Activated T-helper 1 cell treated with anti-CD3 and anti-CD28 coated beads, Interleukin-12 subunit alpha, Interleukin-12 subunit beta, Interleukin-2, Interleukin-4 antibody, amounts not matched to agents 30 ng/mL and 10 ng/mL and 1 ng/mL, durations not matched to agents 14 hours and 24 hours and 36 hours (primary cell): Measurements from ENCODE around the gene STK31. TPM values are rescaled to one million over a fixed set of nuclear protein-coding genes. Genes with fewer than 3 reads are reported as not detected.
"Not testable (repeated sequence)": the region's sequence is repeated elsewhere in the genome, so short reads cannot be mapped to it uniquely, and the experiment has no call there.

Experiments used
- DNase-seq: peaks from one replicate; pipeline ENCODE4 v3.0.0; 2021; ENCODE audit warnings: low spot score
- H3K27ac Mint-ChIP-seq: one replicate; pipeline ENCODE4 v1.8.0; 2021; ENCODE audit warnings: mild to moderate bottlenecking, mixed read lengths
- H3K27me3 Mint-ChIP-seq: one replicate; pipeline ENCODE4 v1.8.0; 2022; ENCODE audit warnings: mild to moderate bottlenecking, moderate library complexity, mixed read lengths; ENCODE audit not compliant: insufficient read depth
- H3K36me3 Mint-ChIP-seq: one replicate; pipeline ENCODE4 v1.8.0; 2021; ENCODE audit warnings: low read depth, mixed read lengths
- H3K4me1 Mint-ChIP-seq: one replicate; pipeline ENCODE4 v1.8.0; 2021; ENCODE audit warnings: low read depth, mixed read lengths
- H3K4me3 Mint-ChIP-seq: one replicate; pipeline ENCODE4 v1.8.0; 2021; ENCODE audit warnings: mild to moderate bottlenecking, moderate library complexity, mixed read lengths
- H3K9me3 Mint-ChIP-seq: one replicate; pipeline ENCODE4 v1.8.0; 2021; ENCODE audit warnings: mixed read lengths
- intact Hi-C: fragments of 100-400 bp; cut with micrococcal nuclease; formaldehyde crosslinking; loops from one replicate; pipeline ENCODE4 v1.15.1; 2024
- total RNA-seq: library from RNA; stranded (reverse); gene quantifications from 2 replicates; pipeline ENCODE4 v1.2.3, GENCODE V29; 2022

Gene STK31
- total RNA-seq, 1 donor from 2014 or later, result not detected

DNA sequence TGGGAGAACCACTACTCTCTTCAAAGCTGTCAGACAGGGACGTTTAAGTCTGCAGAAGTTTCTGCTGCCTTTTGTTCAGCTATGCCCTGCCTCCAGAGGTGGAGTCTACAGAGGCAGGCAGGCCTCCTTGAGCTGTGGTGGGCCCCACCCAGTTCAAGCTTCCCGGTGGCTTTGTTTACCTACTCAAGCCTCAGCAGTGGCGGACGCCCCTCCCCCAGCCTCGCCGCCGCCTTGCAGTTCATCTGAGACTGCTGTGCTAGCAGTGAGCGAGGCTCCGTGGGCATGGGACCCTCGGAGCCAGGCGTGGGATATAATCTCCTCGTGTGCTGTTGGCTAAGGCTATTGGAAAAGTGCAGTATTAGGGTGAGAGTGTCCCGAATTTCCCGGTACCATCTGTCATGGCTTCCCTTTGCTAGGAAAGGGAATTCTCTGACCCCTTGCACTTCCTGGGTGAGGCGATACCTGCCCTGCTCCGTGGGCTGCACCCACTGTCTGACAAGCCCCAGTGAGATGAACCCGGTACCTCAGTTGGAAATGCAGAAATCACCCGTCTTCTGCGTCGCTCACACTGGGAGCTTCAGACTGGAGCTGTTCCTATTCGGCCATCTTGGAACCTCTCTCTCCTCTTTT lies 12.7 kb downstream of the STK31 start:
- H3K27me3 Mint-ChIP-seq, H3K27ac Mint-ChIP-seq, H3K4me1 Mint-ChIP-seq, H3K9me3 Mint-ChIP-seq, DNase-seq, H3K36me3 Mint-ChIP-seq, H3K4me3 Mint-ChIP-seq, intact Hi-C loops: not testable (repeated sequence)

DNA sequence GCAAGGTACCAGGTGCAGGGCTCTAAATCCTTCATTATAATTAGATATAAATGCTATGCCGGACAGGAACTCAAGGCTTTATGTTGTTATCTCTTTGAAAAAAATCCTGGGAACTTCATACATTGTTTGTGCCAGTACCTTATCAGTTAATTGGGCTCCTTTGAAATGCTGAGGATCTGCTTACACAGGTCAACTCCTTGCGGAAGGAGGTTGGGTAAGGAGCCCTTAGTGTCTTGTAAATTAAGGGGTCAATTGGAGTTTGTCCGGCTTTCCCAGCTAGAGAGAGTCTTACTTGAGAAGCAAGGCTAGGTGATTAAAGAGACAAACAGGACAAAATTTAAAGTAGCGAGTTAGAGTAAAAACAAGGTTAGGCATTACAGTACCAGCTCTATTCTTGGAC lies 14.1 kb downstream of the STK31 start:
- DNase-seq, H3K4me3 Mint-ChIP-seq, H3K27ac Mint-ChIP-seq, intact Hi-C loops, H3K4me1 Mint-ChIP-seq, H3K27me3 Mint-ChIP-seq, H3K9me3 Mint-ChIP-seq, H3K36me3 Mint-ChIP-seq: not testable (repeated sequence)

DNA sequence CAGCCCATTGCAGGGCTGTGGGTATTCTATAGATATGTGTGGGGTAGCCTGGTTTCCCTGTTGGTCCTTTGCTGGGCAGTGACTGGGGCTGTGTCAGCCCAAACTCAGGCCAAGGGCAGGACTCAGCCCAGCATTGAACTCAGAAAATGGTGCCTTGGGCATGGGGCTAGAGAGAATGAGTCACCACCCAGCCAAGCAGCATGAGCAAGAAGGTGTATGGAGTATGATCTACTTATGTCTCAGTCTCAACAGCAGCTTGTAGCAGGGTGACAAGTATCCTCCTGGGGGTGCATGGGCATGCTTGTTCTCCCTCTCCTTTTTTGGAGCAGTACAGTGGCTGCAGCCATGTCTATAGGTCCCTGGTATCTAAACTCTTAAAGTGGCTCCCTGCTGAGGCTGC lies 32.0 kb downstream of the STK31 start:
- Mint-ChIP-seq H3K9me3 (peaks cover 25% of the 10 kb centered on the region), H3K27me3 (no peaks in the 10 kb centered on the region), H3K36me3 (no peaks in the 10 kb centered on the region), H3K27ac (no peak overlapping the region), H3K4me3 (no peak overlapping the region), H3K4me1 (no peaks in the 10 kb centered on the region)
- no peak for DNase-seq
- intact Hi-C loops, result no loop called here

DNA sequence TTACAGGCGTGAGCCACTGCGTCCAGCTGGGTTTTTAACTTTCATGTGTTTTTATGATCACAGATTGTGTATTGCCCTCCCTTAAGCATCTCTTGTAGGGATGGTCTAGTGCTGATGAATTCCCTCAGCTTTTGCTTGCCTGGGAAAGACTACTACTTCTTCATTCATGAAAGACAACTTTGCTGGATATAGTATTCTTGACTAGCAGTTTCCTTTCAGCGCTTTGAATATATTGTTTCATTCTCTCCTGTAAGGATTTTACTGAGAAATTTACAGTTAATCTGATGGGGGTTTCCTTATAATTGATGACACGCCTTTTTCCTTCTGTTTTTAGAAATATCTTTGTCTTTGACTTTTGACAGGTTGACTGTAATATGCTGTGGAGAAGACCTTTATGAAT lies 33.2 kb downstream of the STK31 start:
- Mint-ChIP-seq H3K27me3 (no peaks in the 10 kb centered on the region), H3K4me3 (no peak overlapping the region), H3K36me3 (no peaks in the 10 kb centered on the region), H3K27ac (no peak overlapping the region), H3K9me3 (peaks cover 25% of the 10 kb centered on the region), H3K4me1 (no peaks in the 10 kb centered on the region)
- intact Hi-C loops, result no loop called here
- no peak for DNase-seq

DNA sequence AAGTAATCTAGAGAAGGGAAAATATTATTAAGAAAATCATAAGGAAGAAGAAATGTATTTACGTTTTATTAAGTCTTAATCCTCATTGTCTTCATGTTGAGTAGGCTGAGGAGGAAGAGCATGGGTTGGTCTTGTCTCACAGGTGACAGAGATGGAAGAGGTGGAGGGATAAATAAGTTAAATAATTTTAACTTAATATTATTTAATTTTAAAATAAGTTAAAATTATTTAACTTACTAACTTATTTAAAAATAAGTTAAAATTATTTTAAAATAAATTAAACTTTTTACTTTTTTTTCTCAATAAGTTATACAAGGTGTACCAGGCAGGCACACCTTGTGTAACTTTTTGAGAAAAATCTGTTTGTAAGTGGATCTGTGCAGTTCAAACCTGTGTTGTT lies 36.6 kb downstream of the STK31 start:
- no peak overlapping the region for H3K27ac Mint-ChIP-seq
- intact Hi-C loops, result no loop called here
- peaks cover 25% of the 10 kb centered on the region for H3K9me3 Mint-ChIP-seq
- peaks cover 2% of the 10 kb centered on the region for H3K27me3 Mint-ChIP-seq
- no peaks in the 10 kb centered on the region for H3K36me3 Mint-ChIP-seq
- H3K4me3 Mint-ChIP-seq, result no peak overlapping the region
- DNase-seq, result no peak
- H3K4me1 Mint-ChIP-seq, result no peaks in the 10 kb centered on the region

DNA sequence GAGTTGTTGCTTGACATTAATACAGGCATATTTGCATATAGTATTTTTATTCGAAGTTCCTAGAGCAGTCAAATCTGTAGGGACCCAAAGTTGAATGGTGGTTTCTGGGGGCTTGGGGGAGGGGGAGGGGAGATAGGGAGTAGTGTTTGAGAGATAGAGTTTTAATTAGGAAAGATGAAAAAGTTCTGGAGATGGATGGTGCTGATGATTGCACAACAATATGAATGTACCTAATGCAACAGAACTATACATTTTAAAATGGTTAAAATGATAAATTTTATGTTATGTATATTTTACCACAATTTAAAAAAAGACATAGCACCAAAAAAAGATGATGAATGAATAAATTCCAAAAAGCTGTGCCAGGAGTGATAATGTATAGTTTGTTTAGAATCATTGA lies 41.8 kb downstream of the STK31 start:
- peaks cover 2% of the 10 kb centered on the region for H3K27me3 Mint-ChIP-seq
- H3K27ac Mint-ChIP-seq, result no peak overlapping the region
- no peak overlapping the region for H3K4me3 Mint-ChIP-seq
- intact Hi-C loops, result no loop called here
- no peaks in the 10 kb centered on the region for H3K9me3 Mint-ChIP-seq
- no peaks in the 10 kb centered on the region for H3K4me1 Mint-ChIP-seq
- no peak for DNase-seq
- H3K36me3 Mint-ChIP-seq, result no peaks in the 10 kb centered on the region

DNA sequence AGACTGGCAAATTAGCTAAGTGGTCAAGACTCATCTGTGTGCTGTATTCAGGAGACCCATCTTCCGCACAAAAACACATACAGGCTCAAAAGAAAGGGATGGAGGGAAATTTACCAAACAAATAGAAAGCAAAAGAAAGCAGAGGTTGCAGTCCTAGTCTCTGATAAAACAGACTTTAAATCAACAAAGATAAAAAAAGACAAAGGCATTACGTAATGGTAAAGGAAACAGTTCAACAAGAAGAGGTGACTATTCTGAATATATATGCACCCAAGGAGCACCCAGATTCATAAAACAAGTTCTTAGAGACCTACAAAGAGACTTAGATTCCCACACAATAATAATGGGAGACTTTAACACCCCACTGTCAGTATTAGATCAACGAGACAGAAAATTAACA lies 48.8 kb downstream of the STK31 start:
- H3K36me3 Mint-ChIP-seq, H3K4me1 Mint-ChIP-seq, H3K27me3 Mint-ChIP-seq, H3K4me3 Mint-ChIP-seq, H3K27ac Mint-ChIP-seq, intact Hi-C loops, DNase-seq, H3K9me3 Mint-ChIP-seq: not testable (repeated sequence)

DNA sequence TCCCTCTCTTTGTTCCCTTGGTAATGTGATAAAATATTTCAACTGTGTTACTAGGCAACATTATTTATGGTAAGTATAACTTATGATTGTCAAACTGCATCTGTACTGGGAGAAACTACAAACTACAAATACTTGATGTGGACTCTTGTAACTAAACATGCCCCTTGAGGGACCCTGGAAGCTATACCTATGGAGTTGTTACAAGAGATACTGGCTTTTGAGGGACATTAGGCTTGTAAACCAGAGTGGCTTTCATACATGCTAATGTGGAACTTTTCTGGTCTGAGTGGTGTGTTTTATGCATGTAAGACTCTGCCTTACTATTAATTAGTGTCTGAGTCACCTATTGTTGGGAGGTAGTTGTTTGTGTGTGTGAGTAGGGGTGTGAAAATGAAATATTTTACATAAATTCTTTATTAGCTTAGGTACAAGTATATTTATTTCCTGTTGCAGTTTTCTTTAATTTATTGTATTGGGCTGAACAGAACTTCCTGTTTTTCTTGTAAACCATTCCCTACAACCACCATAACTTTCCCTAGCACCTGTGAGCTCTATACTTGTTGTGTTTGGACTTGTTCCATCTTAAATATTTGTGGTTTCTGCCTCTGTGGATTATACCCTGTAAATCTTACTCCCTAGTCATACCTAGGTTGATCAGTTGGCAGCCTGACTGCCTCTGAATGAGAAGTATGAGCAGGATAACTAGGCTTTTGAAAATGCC lies 49.8 kb downstream of the STK31 start:
- Mint-ChIP-seq H3K27ac (no peak overlapping the region), H3K27me3 (no peaks in the 10 kb centered on the region), H3K4me1 (no peaks in the 10 kb centered on the region), H3K4me3 (no peak overlapping the region), H3K9me3 (no peaks in the 10 kb centered on the region), H3K36me3 (no peaks in the 10 kb centered on the region)
- DNase-seq, result no peak
- intact Hi-C loops, result no loop called here

DNA sequence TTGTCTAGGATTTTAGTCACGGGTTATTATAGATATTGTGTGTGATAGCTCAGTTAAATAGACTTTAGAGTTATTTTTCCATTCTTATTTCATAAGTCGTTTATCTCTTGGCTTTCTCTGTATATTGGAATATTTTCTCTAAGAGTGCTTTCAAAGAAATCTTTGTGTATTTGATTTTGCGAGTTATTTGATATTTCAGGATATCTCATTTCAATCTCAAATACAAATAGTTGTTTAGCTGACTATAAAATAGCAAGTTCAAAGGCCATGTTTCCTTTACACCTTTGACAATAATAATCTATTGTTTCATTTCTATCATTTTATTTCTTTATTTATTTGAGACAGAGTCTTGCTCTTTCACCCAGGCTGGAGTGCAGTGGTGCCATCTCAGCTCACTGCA lies 55.9 kb downstream of the STK31 start:
- Mint-ChIP-seq H3K27ac (no peak overlapping the region), H3K9me3 (no peaks in the 10 kb centered on the region), H3K36me3 (no peaks in the 10 kb centered on the region), H3K4me1 (no peaks in the 10 kb centered on the region), H3K4me3 (no peak overlapping the region), H3K27me3 (no peaks in the 10 kb centered on the region)
- DNase-seq, result no peak
- intact Hi-C loops, result no loop called here

DNA sequence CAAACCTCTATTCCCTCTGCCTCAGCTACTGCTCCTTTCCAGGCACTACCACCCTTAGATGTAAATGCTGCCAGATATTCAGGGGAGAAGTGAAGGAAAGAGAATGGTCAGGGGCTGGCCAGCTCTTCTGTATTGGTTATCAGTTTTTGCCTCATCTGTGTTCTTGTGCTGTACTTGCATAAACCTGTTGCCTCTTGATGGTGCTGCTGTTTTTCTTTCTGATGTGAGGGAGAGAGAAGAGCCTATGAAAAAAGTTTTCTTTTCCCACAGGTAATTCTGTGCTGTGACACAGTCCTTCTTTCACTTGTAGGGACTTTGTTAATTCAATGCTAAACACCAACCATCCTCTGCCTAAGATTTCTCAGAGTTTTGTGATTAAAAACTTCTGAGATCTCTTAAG lies 57.5 kb downstream of the STK31 start:
- no peaks in the 10 kb centered on the region for H3K9me3 Mint-ChIP-seq
- no peaks in the 10 kb centered on the region for H3K27me3 Mint-ChIP-seq
- no peaks in the 10 kb centered on the region for H3K36me3 Mint-ChIP-seq
- DNase-seq, result no peak
- no peaks in the 10 kb centered on the region for H3K4me1 Mint-ChIP-seq
- intact Hi-C loops, result no loop called here
- H3K4me3 Mint-ChIP-seq, result no peak overlapping the region
- H3K27ac Mint-ChIP-seq, result no peak overlapping the region

DNA sequence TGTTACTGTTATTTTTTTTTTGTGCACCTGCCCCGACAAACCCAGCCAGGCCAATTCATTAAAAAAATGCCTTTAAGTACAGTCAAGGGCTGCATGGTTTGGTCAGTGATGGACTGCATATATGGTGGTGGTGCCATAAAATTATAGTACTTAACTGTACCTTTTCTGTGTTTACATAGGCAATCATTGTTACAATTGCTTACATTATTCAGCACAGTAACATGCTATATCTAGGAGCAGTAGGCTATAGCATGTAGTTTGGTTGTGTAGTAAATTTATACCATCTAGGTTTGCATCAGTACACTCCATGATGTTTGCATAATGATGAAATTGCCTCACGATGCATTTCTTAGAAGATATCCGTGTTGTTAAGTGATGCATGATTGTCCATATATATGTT lies 58.0 kb downstream of the STK31 start:
- no peak overlapping the region for H3K4me3 Mint-ChIP-seq
- no peaks in the 10 kb centered on the region for H3K4me1 Mint-ChIP-seq
- H3K27ac Mint-ChIP-seq, result no peak overlapping the region
- no peak for DNase-seq
- intact Hi-C loops, result no loop called here
- H3K36me3 Mint-ChIP-seq, result no peaks in the 10 kb centered on the region
- no peaks in the 10 kb centered on the region for H3K27me3 Mint-ChIP-seq
- no peaks in the 10 kb centered on the region for H3K9me3 Mint-ChIP-seq

DNA sequence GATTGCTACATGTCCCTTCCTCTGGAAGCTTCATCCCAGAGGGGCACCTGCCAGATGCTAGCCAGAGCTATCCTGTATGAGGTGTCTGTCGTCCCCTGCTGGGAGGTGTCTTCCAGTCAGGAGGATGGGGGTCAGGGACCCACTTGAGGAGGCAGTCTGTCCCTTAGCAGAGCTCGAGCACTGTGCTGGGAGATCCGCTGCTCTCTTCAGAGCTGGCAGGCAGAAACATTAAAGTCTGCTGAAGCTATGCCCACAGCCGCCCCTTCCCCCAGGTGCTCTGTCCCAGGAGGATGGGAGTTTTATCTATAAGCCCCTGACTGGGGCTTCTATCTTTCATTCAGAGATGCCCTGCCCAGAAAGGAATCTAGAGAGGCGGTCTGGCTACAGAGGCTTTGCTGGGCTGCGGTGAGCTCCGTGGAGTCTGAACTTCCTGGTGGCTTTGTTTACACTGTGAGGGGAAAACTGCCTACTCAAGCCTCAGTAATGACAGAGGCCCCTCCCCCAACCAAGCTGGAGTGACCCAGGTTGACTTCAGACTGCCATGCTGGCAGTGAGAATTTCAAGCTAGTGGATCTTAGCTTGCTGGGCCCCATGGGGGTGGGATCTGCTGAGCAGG lies 69.3 kb downstream of the STK31 start:
- H3K9me3 Mint-ChIP-seq, H3K4me1 Mint-ChIP-seq, H3K4me3 Mint-ChIP-seq, H3K36me3 Mint-ChIP-seq, intact Hi-C loops, H3K27me3 Mint-ChIP-seq, H3K27ac Mint-ChIP-seq, DNase-seq: not testable (repeated sequence)

DNA sequence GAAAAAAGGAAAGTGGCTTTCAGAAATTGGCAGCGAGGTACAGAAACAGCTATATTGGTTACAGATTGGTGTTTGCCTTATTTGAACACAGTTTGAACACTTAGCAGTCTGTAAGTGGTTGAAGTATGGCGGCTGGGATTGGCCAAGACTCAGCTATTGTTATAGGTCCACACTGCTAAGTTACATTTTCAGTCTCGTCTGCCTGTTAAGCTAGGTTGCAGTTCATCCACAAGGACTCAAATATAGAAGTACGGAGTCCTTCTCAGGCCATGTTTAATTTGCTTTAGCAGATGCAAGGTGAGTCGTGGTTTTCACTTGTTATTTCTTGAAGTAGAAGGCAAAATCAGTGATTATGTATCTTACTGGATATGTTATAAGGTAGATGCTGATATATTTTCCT lies 73.1 kb downstream of the STK31 start:
- no peaks in the 10 kb centered on the region for H3K36me3 Mint-ChIP-seq

More for the DNA sequence above, 73.1 kb downstream of the STK31 start:
- DNase-seq, result no peak
- H3K9me3 Mint-ChIP-seq, result no peaks in the 10 kb centered on the region
- H3K27me3 Mint-ChIP-seq, result no peaks in the 10 kb centered on the region
- no peak overlapping the region for H3K4me3 Mint-ChIP-seq
- intact Hi-C loops, result no loop called here
- H3K4me1 Mint-ChIP-seq, result no peaks in the 10 kb centered on the region
- H3K27ac Mint-ChIP-seq, result no peak overlapping the region
